HG03103 (cell line): ENCODE data around the gene FAM90A1.
"Not testable (repeated sequence)": the region's sequence is repeated elsewhere in the genome, so short reads cannot be mapped to it uniquely, and the experiment has no call there.

Source experiments
- ATAC-seq: cut with Tn5 transposase; IDR thresholded peaks from one replicate; pipeline ENCODE4 v1.9.1; 2021; ENCODE audit warnings: low read depth; ENCODE audit not compliant: unreplicated experiment

The FAM90A1 gene

GRCh38 chr12:8226992-8227731 is at the start of gene FAM90A1:
Gene FAM90A1 (minus strand): TSS chr12:8227618. CDS start chr12:8224832, 2,786 bp downstream.
- not testable (repeated sequence) for ATAC-seq

DNA sequence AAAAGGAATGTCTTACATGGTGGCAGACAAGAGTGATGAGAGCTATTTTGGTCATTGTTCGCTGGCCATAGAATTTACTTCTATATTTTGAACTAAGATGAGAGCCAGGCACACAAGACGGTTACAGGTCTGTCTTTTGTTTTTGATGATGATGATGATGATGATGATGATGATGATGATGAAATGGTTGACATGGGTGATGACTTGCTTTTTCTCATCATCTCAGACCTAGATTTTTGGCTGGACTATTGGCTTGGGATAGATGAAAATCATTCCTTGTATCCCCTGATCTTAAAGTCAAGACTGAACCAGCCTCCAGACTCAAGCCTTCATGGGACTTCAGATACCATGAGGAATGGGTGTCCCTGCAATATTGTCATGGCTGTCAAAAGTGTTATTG is 49.0 kb upstream of the FAM90A1 start:
- ATAC-seq = not testable (repeated sequence)

DNA sequence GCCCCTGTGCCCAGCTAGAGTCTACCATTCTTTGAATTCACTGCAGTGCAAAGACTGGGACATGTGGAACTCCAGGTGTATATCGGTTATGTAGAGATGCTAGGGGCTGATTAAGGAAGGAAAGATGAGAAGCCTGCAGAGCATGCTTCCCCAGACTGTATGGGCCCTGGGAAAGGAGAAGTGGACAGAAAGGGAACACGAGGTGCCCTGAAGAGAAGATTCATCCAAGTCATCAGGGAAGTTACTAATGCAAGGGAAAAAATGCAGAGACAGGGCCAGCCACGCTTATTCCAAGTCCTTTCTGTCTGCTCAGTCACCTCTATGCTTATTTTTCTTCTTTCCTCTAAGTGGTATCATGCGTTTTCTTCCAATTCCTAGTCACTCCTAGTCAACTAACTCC is 39.3 kb upstream of the FAM90A1 start:
- not testable (repeated sequence) for ATAC-seq

DNA sequence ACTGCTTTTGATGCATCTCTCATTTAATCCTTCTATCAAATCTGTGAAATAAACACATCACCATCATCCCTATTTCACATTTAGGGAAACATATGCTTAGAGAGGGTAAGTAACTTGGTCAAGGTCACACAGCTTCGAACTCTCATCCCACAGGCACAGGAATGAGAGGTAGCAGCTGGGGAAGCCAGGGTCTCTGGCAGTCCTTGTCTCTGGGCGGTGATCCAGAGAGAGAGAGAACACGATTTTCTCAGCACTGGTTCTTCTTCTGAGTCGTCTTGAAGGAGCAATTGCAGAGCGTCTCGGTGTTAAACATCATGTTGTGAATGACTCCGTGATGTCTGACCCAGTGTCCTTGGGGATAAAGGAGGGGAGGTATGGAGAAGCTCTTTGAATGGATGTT is 36.8 kb upstream of the FAM90A1 start:
- not testable (repeated sequence) for ATAC-seq

GRCh38 chr12:8261111-8261554 is 33.7 kb upstream of the FAM90A1 start:
- not testable (repeated sequence) for ATAC-seq

DNA sequence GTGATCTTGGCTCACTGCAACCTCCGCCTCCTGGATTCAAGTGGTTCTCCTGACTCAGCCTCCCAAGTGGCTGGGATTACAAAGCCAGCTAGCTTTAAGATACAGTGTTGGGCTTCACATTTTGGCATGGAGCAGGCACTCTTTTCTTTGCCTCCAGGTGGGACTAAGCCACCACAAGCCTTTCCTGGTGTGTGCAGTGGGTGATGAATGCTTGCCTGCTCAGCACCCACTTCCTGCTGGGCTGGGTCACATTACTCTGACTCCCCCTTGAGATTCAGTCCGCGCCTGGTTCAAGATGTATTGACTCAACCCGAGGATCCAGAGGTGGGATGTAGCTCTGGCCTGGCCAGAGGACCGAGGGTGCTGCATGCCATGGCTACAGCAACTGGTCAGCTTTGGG is 28.9 kb upstream of the FAM90A1 start:
- ATAC-seq = not testable (repeated sequence)

- not testable (repeated sequence) for ATAC-seq
Observed at GRCh38 chr12:8254705-8255104, 27.3 kb upstream of the FAM90A1 start.

GRCh38 chr12:8252056-8252818 is 24.8 kb upstream of the FAM90A1 start:
- not testable (repeated sequence) for ATAC-seq

DNA sequence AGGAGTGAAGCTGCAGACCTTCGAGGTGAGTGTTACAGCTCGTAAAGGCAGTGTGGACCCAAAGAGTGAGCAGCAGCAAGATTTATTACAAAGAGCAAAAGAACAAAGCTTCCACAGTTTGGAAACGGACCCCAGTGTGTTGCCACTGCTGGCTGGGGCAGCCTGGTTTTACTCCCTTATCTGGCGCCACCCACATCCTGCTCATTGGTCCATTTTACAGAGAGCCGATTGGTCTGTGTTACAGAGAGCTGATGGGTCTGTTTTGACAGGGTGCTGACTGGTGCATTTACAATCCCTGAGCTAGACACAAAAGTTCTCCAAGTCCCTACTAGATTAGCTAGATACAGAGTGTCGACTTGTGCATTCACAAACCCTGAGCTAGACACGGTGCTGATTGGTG is 24.2 kb upstream of the FAM90A1 start:
- not testable (repeated sequence) for ATAC-seq

- not testable (repeated sequence) for ATAC-seq
Observed at GRCh38 chr12:8246941-8247535, 19.6 kb upstream of the FAM90A1 start.

DNA sequence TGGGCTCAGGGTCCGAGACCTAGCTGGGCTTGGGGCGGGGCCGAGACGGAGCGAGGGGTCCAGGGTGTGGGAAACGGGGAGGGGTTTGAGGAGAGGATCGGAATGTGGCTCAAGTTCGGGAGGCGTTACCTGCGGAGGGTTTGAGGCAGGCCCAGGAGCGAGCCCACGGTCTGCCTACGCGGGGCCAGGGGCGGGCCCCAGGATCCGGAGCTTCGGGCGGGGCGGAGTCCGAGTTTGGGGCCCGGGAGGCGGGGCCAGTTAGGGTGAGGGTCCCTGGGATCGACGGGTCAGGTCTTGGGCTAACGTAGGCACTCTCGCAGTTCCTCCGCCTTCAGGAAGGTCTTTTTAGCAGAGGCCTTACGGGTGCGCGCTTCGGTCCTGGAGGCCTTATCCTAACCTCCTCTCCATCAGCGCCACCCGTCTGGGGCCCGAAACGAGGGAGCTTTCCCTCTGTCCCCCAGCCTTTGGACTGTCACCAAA is 16.3 kb upstream of the FAM90A1 start:
- not testable (repeated sequence) for ATAC-seq

DNA sequence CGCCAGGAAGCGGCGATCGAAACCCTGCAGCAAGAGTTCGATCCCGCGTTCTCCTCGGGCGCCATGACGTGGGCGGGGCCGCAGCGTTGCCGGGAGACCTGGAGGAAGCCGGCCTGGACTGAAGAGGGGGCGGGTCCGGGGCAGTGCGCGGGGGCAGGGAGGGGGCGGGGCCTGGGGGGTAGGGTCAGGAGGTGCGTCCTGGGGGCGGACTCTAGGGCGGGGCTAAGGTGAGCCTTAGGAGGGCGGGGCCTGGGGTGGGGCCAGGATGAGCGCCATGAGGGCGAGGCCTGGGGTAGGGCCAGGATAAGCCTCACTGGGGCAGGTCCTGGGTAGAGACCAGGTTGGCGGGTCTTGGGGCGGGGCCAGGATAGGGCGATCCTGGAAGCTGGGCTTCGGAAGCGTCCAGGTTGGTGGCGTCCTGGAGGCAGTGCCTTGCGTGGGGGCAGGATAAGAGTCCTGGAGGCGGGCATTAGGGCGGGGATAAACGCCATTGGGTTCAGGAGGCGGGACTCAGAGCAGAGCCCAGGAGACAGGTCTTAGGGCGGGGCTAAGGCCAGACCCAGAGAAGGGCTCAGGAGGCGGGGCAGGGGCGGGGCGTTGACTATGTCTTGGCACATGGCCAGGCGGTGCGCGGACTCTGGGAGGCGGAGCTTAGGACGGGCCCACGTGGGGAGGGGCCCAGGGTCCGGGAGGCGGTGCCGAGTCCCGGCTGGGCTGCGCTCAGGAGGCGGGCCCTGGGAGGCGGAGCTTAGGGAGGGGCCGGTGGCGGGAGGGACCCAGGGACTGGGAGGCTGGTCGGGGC is 15.7 kb upstream of the FAM90A1 start:
- ATAC-seq = peak; percentile 83

DNA sequence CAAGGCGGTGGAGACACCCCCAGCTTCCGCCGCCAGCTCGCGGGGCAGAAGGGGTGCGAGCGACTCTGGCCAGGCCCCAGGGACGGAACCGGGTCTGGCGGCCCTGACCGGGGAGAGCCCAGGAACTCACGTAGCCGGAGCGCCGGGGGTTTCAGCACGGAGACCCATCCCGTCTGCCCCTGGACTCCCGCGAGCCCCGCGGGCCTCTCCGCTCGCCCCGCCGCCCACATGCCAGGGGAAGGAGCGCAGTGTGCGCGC is 15.1 kb upstream of the FAM90A1 start:
- not testable (repeated sequence) for ATAC-seq

- ATAC-seq = not testable (repeated sequence)
Observed at GRCh38 chr12:8241917-8242621, 14.7 kb upstream of the FAM90A1 start.

- ATAC-seq = not testable (repeated sequence)
Observed at GRCh38 chr12:8240340-8241114, 13.1 kb upstream of the FAM90A1 start.

DNA sequence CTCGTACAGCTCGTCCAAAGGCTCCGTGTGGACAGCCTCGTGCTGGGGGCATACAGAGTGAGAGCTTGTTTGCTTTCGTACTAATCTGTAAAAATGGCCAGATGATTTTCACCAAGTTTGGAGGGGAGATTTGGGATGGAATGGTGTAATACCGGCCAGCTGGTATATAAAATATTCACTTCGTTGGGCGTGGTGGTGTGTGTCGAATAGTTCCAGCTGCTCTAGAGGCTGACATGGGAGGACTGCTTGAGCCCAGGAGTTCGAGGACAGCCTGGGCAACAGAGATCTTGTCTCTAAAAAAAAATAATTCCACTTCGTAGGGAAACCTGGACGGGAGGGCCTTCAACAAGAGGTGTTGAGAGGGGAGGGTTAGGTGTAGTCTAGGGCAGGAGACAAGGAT is 9.6 kb upstream of the FAM90A1 start:
- ATAC-seq = not testable (repeated sequence)

GRCh38 chr12:8235316-8236157 is 8.1 kb upstream of the FAM90A1 start:
- not testable (repeated sequence) for ATAC-seq

- not testable (repeated sequence) for ATAC-seq
Observed at GRCh38 chr12:8234746-8235145, 7.3 kb upstream of the FAM90A1 start.
